Vagina (tissue), 2 donors: ENCODE data around the gene MOCS1.

Experiments used
- CTCF ChIP-seq, 3 experiments: fragments of 450-650 bp in 2 of 3; fragments of 200-600 bp in 1 of 3; sonication (generic) in 1 of 3; IDR thresholded peaks; one replicate each; pipeline ENCODE4 v1.5.1; 2017 to 2019; ENCODE audit warnings: antibody characterized with exemption in 3 of 3, mild to moderate bottlenecking in 2 of 3, moderate library complexity in 2 of 3
- POLR2AphosphoS5 ChIP-seq, 2 donors: sonication (generic); formaldehyde crosslinking; IDR thresholded peaks; one replicate each; pipeline ENCODE4 v1.9.0; 2017; ENCODE audit warnings: antibody characterized with exemption in 2 of 2, mild to moderate bottlenecking in 2 of 2, low read depth in 1 of 2; ENCODE audit not compliant: insufficient read depth in 1 of 2

DNA sequence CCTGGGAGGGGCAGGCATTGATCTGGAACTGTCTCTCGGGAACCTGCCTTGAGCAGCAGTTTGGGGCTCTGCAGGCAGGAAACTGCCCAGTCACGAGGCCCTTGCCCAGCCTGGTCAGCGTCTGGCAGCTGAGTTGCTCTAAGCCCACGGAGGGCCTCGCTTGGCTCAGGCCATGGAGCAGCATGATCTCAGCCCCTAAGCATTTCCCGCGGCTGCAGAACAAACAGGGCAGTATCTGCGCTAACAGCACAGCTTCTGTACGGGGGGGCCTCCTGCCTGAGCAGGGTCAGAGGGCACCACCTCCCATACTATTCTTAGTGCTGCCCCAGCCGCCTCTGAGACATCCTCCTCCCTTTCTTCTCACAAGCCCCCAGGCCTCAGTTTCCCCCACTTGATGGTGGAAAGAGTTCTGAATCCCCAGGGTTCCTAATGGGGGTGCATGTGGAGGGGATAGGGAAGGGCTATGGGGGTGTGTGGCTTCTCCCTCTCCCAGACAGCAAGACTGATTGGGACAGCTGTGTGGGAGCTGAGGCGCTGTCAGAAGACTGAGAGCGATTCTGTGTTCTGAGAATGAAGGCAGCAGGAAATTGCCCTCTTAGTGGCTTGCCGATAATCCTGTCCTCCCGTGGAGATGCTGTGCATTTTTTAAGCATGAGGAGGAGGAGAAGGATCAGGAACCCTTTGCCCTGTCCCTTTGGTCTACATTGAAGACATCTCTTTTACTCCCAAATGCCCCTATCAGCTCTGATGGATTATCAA, 46.4 kb downstream of the MOCS1 start:
- TF ChIP-seq CTCF (IDR thresholded peaks at IDR 0.05), result no peak
- TF ChIP-seq POLR2AphosphoS5 (IDR thresholded peaks at IDR 0.05; ENCODE audit: insufficient read depth in 1 of 2, low read depth in 1 of 2), result peak in 1 of 2 donors; percentile 69
